GM21423 (cell line): ENCODE measurements around the gene SART1.

ENCODE experiments used
- ATAC-seq: cut with Tn5 transposase; IDR thresholded peaks from one replicate; pipeline ENCODE4 v1.9.1; 2021; ENCODE audit warnings: mild to moderate bottlenecking, moderate library complexity; ENCODE audit not compliant: unreplicated experiment

Gene SART1

GRCh38 chr11:65961267-65962140, at the start of gene SART1:
TSS of gene SART1 (plus strand) at chr11:65961734. CDS start at chr11:65961781, 47 bp downstream.
- ATAC-seq: peak; percentile 81

- no peak for ATAC-seq
Observed at GRCh38 chr11:65912845-65913244, 48.7 kb upstream of the SART1 start.

GRCh38 chr11:65915101-65915820, 46.3 kb upstream of the SART1 start:
- no peak for ATAC-seq

- ATAC-seq: no peak
Observed at GRCh38 chr11:65915821-65916251, 45.7 kb upstream of the SART1 start.

- no peak for ATAC-seq
Observed at GRCh38 chr11:65916391-65916790, 45.1 kb upstream of the SART1 start.

GRCh38 chr11:65917077-65917433, 44.5 kb upstream of the SART1 start:
- no peak for ATAC-seq

- ATAC-seq: no peak
Observed at GRCh38 chr11:65917434-65918210, 43.9 kb upstream of the SART1 start.

- ATAC-seq: peak; percentile 52
Observed at GRCh38 chr11:65918211-65919140, 43.1 kb upstream of the SART1 start, which contains the start of gene C11orf68. TSS of gene C11orf68 (minus strand) at chr11:65919062. CDS start at chr11:65919031, 31 bp downstream.

GRCh38 chr11:65919141-65919572, 42.4 kb upstream of the SART1 start, which contains the start of gene DRAP1:
TSS of gene DRAP1 (plus strand) at chr11:65919426. CDS start at chr11:65919502, 76 bp downstream.
- ATAC-seq: peak; percentile 87

- peak; percentile 40 for ATAC-seq
Observed at GRCh38 chr11:65919573-65920371, 41.8 kb upstream of the SART1 start.

- ATAC-seq: no peak
Observed at GRCh38 chr11:65920372-65920802, 41.1 kb upstream of the SART1 start.

- no peak for ATAC-seq
Observed at GRCh38 chr11:65921033-65921555, 40.4 kb upstream of the SART1 start.

- ATAC-seq: no peak
Observed at GRCh38 chr11:65921876-65922275, 39.7 kb upstream of the SART1 start.

- no peak for ATAC-seq
Observed at GRCh38 chr11:65922565-65922964, 39.0 kb upstream of the SART1 start.

- no peak for ATAC-seq
Observed at GRCh38 chr11:65925397-65925796, 36.1 kb upstream of the SART1 start.

- peak; percentile 83 for ATAC-seq
Observed at GRCh38 chr11:65927904-65928397, 33.6 kb upstream of the SART1 start.

- ATAC-seq: no peak
Observed at GRCh38 chr11:65928667-65929066, 32.9 kb upstream of the SART1 start.

- no peak for ATAC-seq
Observed at GRCh38 chr11:65931773-65932557, 29.6 kb upstream of the SART1 start.
